Testis (tissue), 3 donors: ENCODE data around the gene GPR173. TPM values are rescaled to one million over a fixed set of nuclear protein-coding genes. Genes with fewer than 3 reads are reported as not detected.
A peak's percentile ranks its signal among the peaks of the same experiment; 100 is the strongest.

Source experiments
- DNase-seq: peaks from one replicate; pipeline ENCODE4 v3.0.0-alpha.2; 2019
- H3K27ac ChIP-seq, 2 donors: fragments of 200-600 bp; sonication (generic); one replicate each; pipeline ENCODE4 v1.5.1; 2019
- H3K27me3 ChIP-seq: fragments of 200-600 bp; sonication (generic); one replicate; pipeline ENCODE4 v1.5.1; 2019
- H3K36me3 ChIP-seq: fragments of 200-600 bp; sonication (generic); one replicate; pipeline ENCODE4 v1.5.1; 2017; ENCODE audit warnings: low read depth; ENCODE audit errors: missing control alignments
- H3K4me1 ChIP-seq: fragments of 200-600 bp; sonication (generic); one replicate; pipeline ENCODE4 v1.5.1; 2019
- H3K4me3 ChIP-seq, 2 donors: fragments of 200-600 bp; sonication (generic); one replicate each; pipeline ENCODE4 v1.5.1; 2017 to 2019
- H3K9me3 ChIP-seq: fragments of 200-600 bp; sonication (generic); one replicate; pipeline ENCODE4 v1.5.1; 2017
- POLR2A ChIP-seq: fragments of 450-650 bp; IDR thresholded peaks from one replicate; pipeline ENCODE4 v1.6.1; 2017; ENCODE audit warnings: antibody characterized with exemption, mild to moderate bottlenecking, moderate library complexity
- WGBS, 2 donors: methylation state at CpG; one replicate each; pipeline ENCODE4 v1.1.5; 2018; 5-methylcytosine and 5-hydroxymethylcytosine counted together
- intact Hi-C: fragments of 100-400 bp; cut with DNase I; formaldehyde crosslinking; loops from one replicate; pipeline ENCODE4 v1.15.1; 2023; ENCODE audit warnings: low total_unique reads
- polyA plus RNA-seq: library from polyadenylated mRNA; stranded (reverse); fragments of 350-450 nt; fragmentation: Illumina TruSeq; extraction: RNeasy Lipid Tissue Mini Kit (QIAGEN cat#74804); gene quantifications from one replicate; pipeline ENCODE4 v1.2.3, GENCODE V29; 2014; ENCODE audit warnings: low read depth, low replicate concordance; ENCODE audit not compliant: insufficient read depth
- total RNA-seq, 2 donors: library from RNA; depleted of rRNA; stranded (reverse); fragments of >200 nt; gene quantifications; one replicate each; pipeline ENCODE4 v1.2.3, GENCODE V29; 2016
- TF ChIP-seq, protein P1 (sequence below), 3 experiments: fragments of 450-650 bp in 2 of 3; fragments of 200-600 bp in 1 of 3; sonication (generic) in 1 of 3; IDR thresholded peaks; one replicate each; pipeline ENCODE4 v1.5.1; 2016 to 2019; ENCODE audit warnings: antibody characterized with exemption in 3 of 3, mild to moderate bottlenecking in 2 of 3, moderate library complexity in 1 of 3

GPR173 gene
- total and polyA plus RNA-seq, 3 donors from 2014 or later = 2.4 to 3.8 (median 2.8) TPM

GRCh38 chrX:53115550-53115874, 66.9 kb downstream of the GPR173 start:
- no peaks in the 10 kb centered on the region for H3K27me3 ChIP-seq
- DNase-seq = peak; percentile 29
- 50 to 68% methylated on average over 1 to 2 of the region's 2 CpGs for WGBS, 2 donors
- no peak overlapping the region for H3K4me3 ChIP-seq
- H3K4me1 ChIP-seq = peaks cover 5% of the 10 kb centered on the region
- H3K9me3 ChIP-seq = no peaks in the 10 kb centered on the region
- intact Hi-C loops = no loop called here
- TF ChIP-seq, protein P1, sequence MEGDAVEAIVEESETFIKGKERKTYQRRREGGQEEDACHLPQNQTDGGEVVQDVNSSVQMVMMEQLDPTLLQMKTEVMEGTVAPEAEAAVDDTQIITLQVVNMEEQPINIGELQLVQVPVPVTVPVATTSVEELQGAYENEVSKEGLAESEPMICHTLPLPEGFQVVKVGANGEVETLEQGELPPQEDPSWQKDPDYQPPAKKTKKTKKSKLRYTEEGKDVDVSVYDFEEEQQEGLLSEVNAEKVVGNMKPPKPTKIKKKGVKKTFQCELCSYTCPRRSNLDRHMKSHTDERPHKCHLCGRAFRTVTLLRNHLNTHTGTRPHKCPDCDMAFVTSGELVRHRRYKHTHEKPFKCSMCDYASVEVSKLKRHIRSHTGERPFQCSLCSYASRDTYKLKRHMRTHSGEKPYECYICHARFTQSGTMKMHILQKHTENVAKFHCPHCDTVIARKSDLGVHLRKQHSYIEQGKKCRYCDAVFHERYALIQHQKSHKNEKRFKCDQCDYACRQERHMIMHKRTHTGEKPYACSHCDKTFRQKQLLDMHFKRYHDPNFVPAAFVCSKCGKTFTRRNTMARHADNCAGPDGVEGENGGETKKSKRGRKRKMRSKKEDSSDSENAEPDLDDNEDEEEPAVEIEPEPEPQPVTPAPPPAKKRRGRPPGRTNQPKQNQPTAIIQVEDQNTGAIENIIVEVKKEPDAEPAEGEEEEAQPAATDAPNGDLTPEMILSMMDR (IDR thresholded peaks at IDR 0.05) = no peak
- TF ChIP-seq POLR2A = no peak
- no peaks in the 10 kb centered on the region for H3K36me3 ChIP-seq
- peak overlapping the region in 1 of 2 donors; percentile 74 for H3K27ac ChIP-seq

GRCh38 chrX:53116101-53116500, 67.5 kb downstream of the GPR173 start:
- H3K9me3 ChIP-seq = no peaks in the 10 kb centered on the region
- no peaks in the 10 kb centered on the region for H3K27me3 ChIP-seq
- TF ChIP-seq POLR2A = no peak
- TF ChIP-seq, protein P1 (IDR thresholded peaks at IDR 0.05) = no peak
- peak; percentile 43 for DNase-seq
- H3K4me1 ChIP-seq = peaks cover 5% of the 10 kb centered on the region
- 24 to 40% methylated on average over 3 of the region's 3 CpGs for WGBS, 2 donors
- no peaks in the 10 kb centered on the region for H3K36me3 ChIP-seq
- H3K4me3 ChIP-seq = no peak overlapping the region
- intact Hi-C loops = no loop called here
- peak overlapping the region in 1 of 2 donors; percentile 74 for H3K27ac ChIP-seq

DNA sequence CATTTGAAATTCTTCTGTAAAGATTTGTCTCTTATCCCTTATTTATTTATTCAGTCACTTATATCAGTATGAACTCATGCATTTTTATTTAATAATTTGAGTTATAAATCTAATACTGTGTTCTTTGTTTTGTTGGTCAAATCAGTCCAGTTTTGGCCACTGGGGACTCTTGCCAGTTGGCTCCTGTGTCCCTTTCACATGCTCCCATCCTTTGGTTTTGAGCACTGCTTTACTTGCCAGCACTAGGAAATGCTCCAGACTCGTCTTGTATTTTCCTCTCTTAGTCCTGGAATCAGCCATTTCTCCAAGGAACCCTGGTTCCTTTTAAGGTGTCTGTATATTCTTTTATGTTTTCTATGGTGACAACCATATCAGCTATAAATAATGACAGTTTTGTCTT, 73.4 kb downstream of the GPR173 start:
- no peak for TF ChIP-seq POLR2A
- TF ChIP-seq, protein P1 (IDR thresholded peaks at IDR 0.05) = no peak
- H3K27me3 ChIP-seq = no peaks in the 10 kb centered on the region
- no peak overlapping the region for H3K27ac ChIP-seq
- no peaks in the 10 kb centered on the region for H3K9me3 ChIP-seq
- no peaks in the 10 kb centered on the region for H3K36me3 ChIP-seq
- no peak overlapping the region for H3K4me3 ChIP-seq
- intact Hi-C loops = no loop called here
- no peaks in the 10 kb centered on the region for H3K4me1 ChIP-seq
- 20 to 29% methylated on average over 1 of the region's 1 CpG for WGBS, 2 donors
- peak; percentile 16 for DNase-seq

GRCh38 chrX:53125506-53125905, 76.9 kb downstream of the GPR173 start:
- H3K4me1 ChIP-seq = no peaks in the 10 kb centered on the region
- no peak for DNase-seq
- intact Hi-C loops = no loop called here
- no peaks in the 10 kb centered on the region for H3K27me3 ChIP-seq
- H3K4me3 ChIP-seq = no peak overlapping the region
- no peaks in the 10 kb centered on the region for H3K36me3 ChIP-seq
- TF ChIP-seq, protein P1 (IDR thresholded peaks at IDR 0.05) = no peak
- no peak for TF ChIP-seq POLR2A
- no peak overlapping the region for H3K27ac ChIP-seq
- H3K9me3 ChIP-seq = no peaks in the 10 kb centered on the region

GRCh38 chrX:53126377-53126776, 77.8 kb downstream of the GPR173 start:
- Histone ChIP-seq H3K27ac (no peak overlapping the region), H3K4me1 (no peaks in the 10 kb centered on the region), H3K27me3 (no peaks in the 10 kb centered on the region), H3K36me3 (no peaks in the 10 kb centered on the region), H3K9me3 (no peaks in the 10 kb centered on the region), H3K4me3 (no peak overlapping the region)
- 94 to 97% methylated on average over 2 of the region's 2 CpGs for WGBS, 2 donors
- TF ChIP-seq, protein P1 (IDR thresholded peaks at IDR 0.05) = no peak
- TF ChIP-seq POLR2A = no peak
- no peak for DNase-seq
- intact Hi-C loops = no loop called here
